HG03064 (cell line): ENCODE results near the gene JPH2.

Experiments used
- ATAC-seq: cut with Tn5 transposase; IDR thresholded peaks from one replicate; pipeline ENCODE4 v1.9.1; 2021; ENCODE audit warnings: low read depth; ENCODE audit not compliant: unreplicated experiment

Gene JPH2

GRCh38 chr20:44188752-44189151 is 1.8 kb upstream of the JPH2 start:
- ATAC-seq, result no peak

- ATAC-seq, result no peak
Observed at GRCh38 chr20:44187772-44188709, 1.1 kb upstream of the JPH2 start.

DNA sequence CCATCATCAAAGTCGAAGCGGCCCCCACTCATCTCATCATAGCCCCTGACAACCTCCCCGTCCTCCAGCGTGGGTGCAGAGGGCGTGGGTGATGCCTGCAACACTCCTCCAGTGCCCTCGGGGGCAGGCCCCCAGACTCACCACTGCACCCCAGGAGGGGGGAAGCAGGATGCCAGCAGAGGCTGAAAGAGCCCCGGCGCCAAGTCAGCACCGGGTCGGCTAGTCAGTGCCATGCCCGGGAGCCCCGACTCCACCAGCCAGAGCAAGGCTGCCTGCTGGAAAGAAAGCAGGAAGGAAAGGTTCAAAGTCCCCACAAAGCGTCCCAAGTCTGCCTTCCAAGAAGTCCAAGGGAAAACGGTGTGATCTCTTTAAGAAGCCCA is 324 bp downstream of the JPH2 start:
- no peak for ATAC-seq

DNA sequence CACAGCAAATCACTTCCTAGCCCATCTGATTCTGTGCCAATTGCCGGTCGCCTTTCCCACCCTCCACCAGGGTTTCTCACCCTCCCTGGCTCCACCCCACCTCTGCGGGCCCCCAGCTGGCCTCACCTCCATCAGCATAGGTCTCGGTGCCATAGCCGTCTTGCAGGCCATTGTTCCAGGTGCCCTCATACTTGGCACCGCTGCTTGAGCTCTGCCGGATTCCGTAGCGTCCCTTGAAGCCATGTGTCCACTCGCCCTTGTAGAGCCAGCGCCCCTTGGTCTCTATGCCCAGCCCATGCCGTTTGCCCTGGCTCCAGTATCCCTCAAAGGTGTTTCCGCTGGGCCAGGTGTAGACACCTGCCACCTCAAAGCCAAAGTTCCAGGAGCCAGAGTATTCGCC is 787 bp downstream of the JPH2 start:
- no peak for ATAC-seq

- ATAC-seq, result no peak
Observed at GRCh38 chr20:44185574-44185973, 1.4 kb downstream of the JPH2 start.

GRCh38 chr20:44183282-44183681 is 3.7 kb downstream of the JPH2 start:
- no peak for ATAC-seq

DNA sequence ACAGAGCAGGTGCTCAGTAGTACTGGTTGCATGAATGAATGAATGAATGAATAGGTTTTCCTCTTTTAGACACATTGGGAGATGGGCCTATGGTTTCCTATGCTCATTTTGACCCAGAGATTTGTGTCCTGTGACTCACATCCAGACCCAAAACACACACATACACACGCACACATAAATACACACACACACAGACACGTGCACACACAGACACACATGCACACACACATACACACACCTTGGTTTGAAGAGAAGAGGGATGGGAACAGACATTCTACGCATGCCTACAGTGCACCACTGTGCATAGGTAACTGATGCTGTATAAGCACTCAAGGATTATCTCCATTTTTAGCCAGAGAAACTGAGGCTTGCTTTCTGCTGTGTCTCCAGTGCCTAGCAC is 4.1 kb downstream of the JPH2 start:
- ATAC-seq, result no peak

DNA sequence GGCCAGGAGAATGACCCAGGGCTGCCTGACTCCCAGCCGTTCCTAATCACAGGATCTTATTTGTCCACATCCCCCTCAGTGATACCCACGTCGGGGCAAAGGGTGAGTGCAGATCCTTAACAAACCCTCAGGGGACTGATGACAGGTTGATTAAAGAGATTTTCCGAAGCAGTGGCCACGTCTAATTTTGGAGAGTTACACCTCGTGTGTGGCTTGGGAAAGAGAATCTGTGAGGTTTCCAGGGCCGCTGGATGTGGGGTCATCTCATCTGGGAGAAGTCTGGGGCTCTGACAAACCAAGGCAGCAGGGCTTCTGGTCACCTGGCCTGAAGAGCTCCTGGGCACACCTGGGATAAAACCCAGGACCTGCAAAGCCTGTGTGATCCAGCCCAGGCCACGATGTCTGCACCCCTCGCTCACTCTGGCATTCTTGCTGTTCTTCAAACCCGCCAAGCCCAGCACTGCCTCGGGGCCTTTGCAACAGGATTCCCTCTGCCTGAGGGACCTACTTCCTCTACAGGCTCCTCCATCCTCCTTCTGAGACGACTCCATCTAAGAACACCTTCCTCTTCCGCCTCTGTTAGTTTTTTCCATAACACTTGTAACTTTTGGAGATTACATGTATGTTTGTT is 4.7 kb downstream of the JPH2 start:
- ATAC-seq, result no peak

- no peak for ATAC-seq
Observed at GRCh38 chr20:44181611-44182010, 5.4 kb downstream of the JPH2 start.

GRCh38 chr20:44180814-44181213 is 6.2 kb downstream of the JPH2 start:
- no peak for ATAC-seq

DNA sequence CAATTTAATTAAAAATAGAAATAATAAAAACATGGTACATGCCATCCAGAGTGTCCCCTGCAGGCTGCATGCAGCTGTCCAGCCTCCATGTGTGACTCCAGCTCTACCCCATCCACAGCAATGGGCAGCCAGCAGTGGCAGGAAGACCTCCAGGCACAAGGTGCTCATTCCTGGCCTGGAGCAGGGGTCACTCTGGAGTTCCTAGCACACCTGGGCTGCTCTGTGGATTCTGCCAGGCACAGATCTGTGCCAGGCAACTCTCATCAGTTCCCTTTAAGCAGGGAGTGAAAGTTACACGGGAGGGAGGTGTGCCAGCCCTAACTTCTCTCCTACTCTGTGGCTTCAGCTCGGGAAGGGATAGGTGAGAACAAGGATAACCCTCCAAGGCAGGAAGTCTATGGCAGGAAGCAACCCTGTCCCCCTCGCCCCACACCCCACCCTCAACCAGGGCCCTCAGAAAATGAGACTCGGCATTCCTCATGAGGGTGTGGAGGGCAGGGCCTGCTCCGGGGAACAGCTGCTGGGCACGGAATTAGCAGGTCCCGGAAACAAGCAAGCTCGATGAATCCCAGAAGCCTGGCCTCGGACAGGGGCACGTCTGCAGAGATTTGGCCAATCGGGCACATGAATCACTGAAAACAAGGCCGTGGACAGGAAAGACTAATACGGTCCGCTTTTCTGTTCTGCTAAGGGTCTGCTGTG is 10.0 kb downstream of the JPH2 start:
- no peak for ATAC-seq

- no peak for ATAC-seq
Observed at GRCh38 chr20:44174996-44175765, 11.8 kb downstream of the JPH2 start.

DNA sequence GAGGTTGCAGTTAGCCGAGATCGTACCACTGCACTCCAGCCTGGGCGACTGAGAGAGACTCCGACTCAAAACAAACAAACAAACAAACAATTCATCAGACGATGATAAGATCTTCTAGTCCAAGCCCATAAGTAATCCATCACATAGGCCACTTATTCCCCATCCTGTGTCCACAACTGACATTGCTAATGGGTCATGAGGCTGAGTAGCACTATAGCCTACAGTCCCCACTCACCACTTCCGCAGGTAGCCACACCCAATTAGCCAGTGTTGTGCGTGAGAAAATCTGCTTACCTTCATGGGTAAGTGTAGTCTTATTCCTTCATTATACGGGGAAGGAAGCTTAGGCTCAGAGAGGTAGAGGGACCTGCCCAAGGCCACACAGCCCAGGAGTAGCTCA is 13.1 kb downstream of the JPH2 start:
- ATAC-seq, result no peak

DNA sequence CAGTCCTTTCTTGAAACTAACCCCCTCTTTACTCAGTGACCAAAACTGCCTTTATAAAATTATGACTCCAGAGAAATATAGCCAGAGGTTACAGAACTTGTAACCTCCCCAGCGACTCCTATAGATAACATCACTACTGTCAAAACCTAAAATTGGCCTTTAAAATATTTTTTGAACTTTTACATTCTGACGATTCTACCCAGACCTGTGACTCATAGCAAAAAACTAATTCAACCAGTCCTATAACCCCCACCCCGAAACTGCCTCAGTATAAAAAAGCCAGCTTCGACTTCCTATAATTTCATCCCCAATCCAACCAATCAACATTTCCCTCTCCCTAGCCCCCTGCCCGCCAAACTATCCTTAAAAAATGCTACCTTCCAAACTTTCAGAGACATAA is 13.9 kb downstream of the JPH2 start:
- no peak for ATAC-seq

DNA sequence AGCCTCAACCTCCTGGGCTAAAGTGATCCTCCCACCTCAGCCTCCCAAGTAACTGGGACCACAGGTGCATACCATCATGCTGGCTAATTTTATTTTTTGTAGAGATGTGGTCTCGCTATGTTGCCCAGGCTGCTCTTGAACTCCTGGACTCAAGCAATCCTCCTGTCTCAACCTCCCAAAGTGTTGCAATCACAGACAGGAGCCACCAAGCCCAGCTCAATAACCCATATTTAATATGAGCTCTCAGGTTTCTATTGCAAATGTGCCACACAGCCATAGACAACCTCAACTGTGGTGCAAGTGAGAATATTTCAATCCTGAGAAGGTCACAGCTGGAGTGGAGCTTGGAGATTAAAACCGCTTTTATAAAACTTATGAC is 14.4 kb downstream of the JPH2 start:
- ATAC-seq, result no peak

- ATAC-seq, result no peak
Observed at GRCh38 chr20:44171775-44172571, 15.0 kb downstream of the JPH2 start.

- ATAC-seq, result no peak
Observed at GRCh38 chr20:44170816-44171410, 16.1 kb downstream of the JPH2 start.

- ATAC-seq, result no peak
Observed at GRCh38 chr20:44167736-44168135, 19.3 kb downstream of the JPH2 start.

DNA sequence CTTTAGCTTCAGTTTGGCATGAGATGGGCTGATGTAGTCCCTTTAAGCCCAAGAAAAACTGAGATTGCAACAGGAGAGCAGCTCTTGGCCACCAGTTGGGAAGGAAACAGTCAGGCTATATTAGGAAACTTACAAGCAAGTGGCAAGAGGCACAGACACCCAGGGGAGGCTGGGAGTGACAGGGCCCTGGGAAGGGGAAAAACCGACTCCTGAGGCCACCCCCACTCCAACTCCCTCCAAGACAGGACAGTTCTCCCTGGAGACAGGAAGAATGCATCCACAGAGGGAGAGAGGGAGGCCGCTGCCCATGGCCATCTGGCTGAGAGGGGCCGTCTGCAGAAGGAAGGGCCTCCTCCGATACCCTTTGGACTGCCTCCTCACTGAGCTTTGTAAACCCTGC is 20.5 kb downstream of the JPH2 start:
- no peak for ATAC-seq

GRCh38 chr20:44166008-44166407 is 21.0 kb downstream of the JPH2 start:
- ATAC-seq, result no peak
